ENCODE results near the gene FOSL1. TPM values are rescaled to one million over a fixed set of nuclear protein-coding genes. Genes with fewer than 3 reads are reported as not detected.

FOSL1 gene
- total RNA-seq, 1 experiment from 2014 or later: 58.8 TPM

- H3K79me2 ChIP-seq (ENCODE audit: low read depth): peaks cover 40% of the 10 kb centered on the region
- no peak overlapping the region for H2AFZ ChIP-seq
- no peaks in the 10 kb centered on the region for H3K9me2 ChIP-seq (ENCODE audit: insufficient read depth)
- H3K27me3 ChIP-seq (ENCODE audit: insufficient read depth, low read depth): no peaks in the 10 kb centered on the region
- intact Hi-C loops (cut with micrococcal nuclease; ENCODE audit: unreplicated experiment): no loop called here
- TF ChIP-seq CTCF (conservative IDR thresholded peaks at IDR 0.05) (no peak), EZH2 (IDR thresholded peaks at IDR 0.05; ENCODE audit: low read depth) (no peak)
- ChIA-PET POLR2A (ENCODE audit: unreplicated experiment) (interaction anchor here (0.7 kb wide), 1 partner anchor 20 kb away, joined by 3 read pairs; no protein-coding TSS in a partner anchor), CTCF (no interaction called here)
- H3F3A ChIP-seq (ENCODE audit: insufficient read depth, low read depth): peaks cover 38% of the 10 kb centered on the region; the same call in 1 of the 2 replicates
- H3K9me3 ChIP-seq (ENCODE audit: insufficient read depth, low read depth): no peaks in the 10 kb centered on the region
- peaks cover 32% of the 10 kb centered on the region for H3K4me1 ChIP-seq (replicated peaks; ENCODE audit: insufficient read depth)
- DNase-seq: no peak
- H3K4me3 ChIP-seq: no peak overlapping the region
- peaks cover 6% of the 10 kb centered on the region; the same call in 1 of the 2 replicates for H3K36me3 ChIP-seq (ENCODE audit: low read depth)
- peak overlapping the region; percentile 94 for H3K4me2 ChIP-seq
- no TSS peak for BruUV-seq (replicated peaks)
- no peak overlapping the region for H3K27ac ChIP-seq
- no peaks in the 10 kb centered on the region for H4K20me1 ChIP-seq (ENCODE audit: insufficient read depth)
Measured at GRCh38 chr11:65921033-65921555, 20.9 kb upstream of the FOSL1 start.

DNA sequence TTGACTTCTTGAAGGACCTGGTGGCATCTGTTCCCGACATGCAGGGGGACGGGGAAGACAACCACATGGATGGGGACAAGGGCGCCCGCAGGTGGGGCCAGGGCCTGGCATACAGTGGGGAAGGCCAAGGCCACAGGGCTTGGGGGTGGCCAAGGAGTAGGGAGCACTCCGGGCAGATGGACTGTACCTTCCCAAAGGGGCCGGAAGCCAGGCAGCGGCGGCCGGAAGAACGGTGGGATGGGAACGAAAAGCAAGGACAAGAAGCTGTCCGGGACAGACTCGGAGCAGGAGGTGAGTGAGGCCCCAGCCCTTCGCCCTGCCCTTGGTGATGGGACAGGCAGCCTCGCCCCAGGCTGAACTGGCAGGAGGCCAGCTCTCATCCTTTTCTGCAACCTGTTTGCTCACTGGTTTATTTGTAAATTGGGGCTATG lies 20.2 kb upstream of the FOSL1 start:
- Histone ChIP-seq H3F3A (ENCODE audit: insufficient read depth, low read depth) (peaks cover 38% of the 10 kb centered on the region; the same call in 1 of the 2 replicates), H3K27ac (no peak overlapping the region), H3K4me3 (peak overlapping the region; percentile 83), H3K9me2 (ENCODE audit: insufficient read depth) (no peaks in the 10 kb centered on the region), H3K9me3 (ENCODE audit: insufficient read depth, low read depth) (no peaks in the 10 kb centered on the region), H4K20me1 (ENCODE audit: insufficient read depth) (no peaks in the 10 kb centered on the region), H3K4me1 (replicated peaks; ENCODE audit: insufficient read depth) (peaks cover 38% of the 10 kb centered on the region), H3K27me3 (ENCODE audit: insufficient read depth, low read depth) (no peaks in the 10 kb centered on the region), H3K36me3 (ENCODE audit: low read depth) (peaks cover 6% of the 10 kb centered on the region; the same call in 1 of the 2 replicates), H2AFZ (peak overlapping the region; percentile 80; the same call in 1 of the 2 replicates), H3K79me2 (ENCODE audit: low read depth) (peaks cover 42% of the 10 kb centered on the region), H3K4me2 (peak overlapping the region; percentile 94)
- intact Hi-C loops (cut with micrococcal nuclease; ENCODE audit: unreplicated experiment): no loop called here
- ChIA-PET CTCF (no interaction called here), POLR2A (ENCODE audit: unreplicated experiment) (interaction anchor here (0.7 kb wide), 2 partner anchors 21 to 40 kb away, joined by 3 to 4 read pairs; no protein-coding TSS in a partner anchor)
- no TSS peak for BruUV-seq (replicated peaks)
- no peak for DNase-seq
- TF ChIP-seq CTCF (conservative IDR thresholded peaks at IDR 0.05) (no peak), EZH2 (IDR thresholded peaks at IDR 0.05; ENCODE audit: low read depth) (no peak)

DNA sequence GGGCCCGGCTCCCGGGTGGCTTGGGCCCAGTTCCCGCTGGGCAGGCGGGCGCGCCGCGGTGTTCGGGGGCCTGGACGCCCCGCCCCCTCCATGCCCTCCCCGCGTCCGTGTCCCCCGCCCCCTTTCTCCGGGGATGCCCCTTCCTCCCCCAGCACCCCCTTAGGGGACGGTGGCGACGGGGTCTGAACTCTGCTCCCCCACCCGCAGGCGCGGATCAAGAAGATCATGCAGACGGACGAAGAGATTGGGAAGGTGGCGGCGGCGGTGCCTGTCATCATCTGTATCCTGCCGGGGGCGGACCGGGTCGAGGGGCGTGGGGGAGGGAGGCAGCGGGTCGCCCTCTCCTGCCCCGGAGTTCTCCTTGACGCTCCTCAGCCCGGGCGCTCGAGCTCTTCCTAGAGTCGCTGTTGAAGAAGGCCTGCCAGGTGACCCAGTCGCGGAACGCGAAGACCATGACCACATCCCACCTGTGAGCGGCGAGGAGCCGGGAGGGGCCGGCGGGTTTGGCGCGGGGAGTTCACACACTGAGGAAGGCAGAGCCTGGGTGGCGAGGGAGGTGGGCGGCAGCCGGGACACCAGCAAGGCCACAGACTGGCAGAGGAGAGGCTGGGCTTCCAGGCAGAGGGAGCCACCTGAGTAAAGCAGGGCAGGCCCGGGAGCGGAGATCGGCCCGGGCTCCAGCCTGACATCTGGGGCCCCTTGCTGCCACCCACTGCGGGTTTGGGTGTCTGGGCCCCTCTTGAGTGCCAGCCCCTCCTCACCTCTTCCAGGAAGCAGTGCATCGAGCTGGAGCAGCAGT lies 19.6 kb upstream of the FOSL1 start:
- peak overlapping the region; percentile 83 for H3K4me3 ChIP-seq
- no peak overlapping the region for H3K27ac ChIP-seq
- H3K79me2 ChIP-seq (ENCODE audit: low read depth): peaks cover 42% of the 10 kb centered on the region
- peak overlapping the region; percentile 94 for H3K4me2 ChIP-seq
- H3K27me3 ChIP-seq (ENCODE audit: insufficient read depth, low read depth): no peaks in the 10 kb centered on the region
- intact Hi-C loops (cut with micrococcal nuclease; ENCODE audit: unreplicated experiment): loop anchor here (1.0 to 5.0 kb wide), 3 partner anchors 31 to 362 kb away; partner anchors contain the start of genes FIBP, LTBP3 and SART1
- H4K20me1 ChIP-seq (ENCODE audit: insufficient read depth): no peaks in the 10 kb centered on the region
- no peaks in the 10 kb centered on the region for H3K9me3 ChIP-seq (ENCODE audit: insufficient read depth, low read depth)
- no peaks in the 10 kb centered on the region for H3K9me2 ChIP-seq (ENCODE audit: insufficient read depth)
- peak overlapping the region; percentile 80 for H2AFZ ChIP-seq
- peaks cover 39% of the 10 kb centered on the region; the same call in 1 of the 2 replicates for H3F3A ChIP-seq (ENCODE audit: insufficient read depth, low read depth)
- peaks cover 6% of the 10 kb centered on the region; the same call in 1 of the 2 replicates for H3K36me3 ChIP-seq (ENCODE audit: low read depth)
- ChIA-PET CTCF (interaction anchor here (0.6 kb wide), 1 partner anchor 32 kb away, joined by 3 read pairs; no protein-coding TSS in a partner anchor), POLR2A (ENCODE audit: unreplicated experiment) (interaction anchor here (0.6 to 0.7 kb wide), 2 partner anchors 19 to 40 kb away, joined by 4 to 5 read pairs; no protein-coding TSS in a partner anchor)
- peak in 1 of 2 experiments; percentile 50 for DNase-seq
- peaks cover 44% of the 10 kb centered on the region for H3K4me1 ChIP-seq (replicated peaks; ENCODE audit: insufficient read depth)
- BruUV-seq (replicated peaks): no TSS peak
- no peak for TF ChIP-seq EZH2 (IDR thresholded peaks at IDR 0.05; ENCODE audit: low read depth)
- no peak for TF ChIP-seq CTCF (conservative IDR thresholded peaks at IDR 0.05)
